ENCODE measurements around the gene NOTUM. TPM values are rescaled to one million over a fixed set of nuclear protein-coding genes. Genes with fewer than 3 reads are reported as not detected.
"Not testable (repeated sequence)": the region's sequence is repeated elsewhere in the genome, so short reads cannot be mapped to it uniquely, and the experiment has no call there.

The NOTUM gene
- total RNA-seq, 1 experiment from 2014 or later = 0.24 TPM

DNA sequence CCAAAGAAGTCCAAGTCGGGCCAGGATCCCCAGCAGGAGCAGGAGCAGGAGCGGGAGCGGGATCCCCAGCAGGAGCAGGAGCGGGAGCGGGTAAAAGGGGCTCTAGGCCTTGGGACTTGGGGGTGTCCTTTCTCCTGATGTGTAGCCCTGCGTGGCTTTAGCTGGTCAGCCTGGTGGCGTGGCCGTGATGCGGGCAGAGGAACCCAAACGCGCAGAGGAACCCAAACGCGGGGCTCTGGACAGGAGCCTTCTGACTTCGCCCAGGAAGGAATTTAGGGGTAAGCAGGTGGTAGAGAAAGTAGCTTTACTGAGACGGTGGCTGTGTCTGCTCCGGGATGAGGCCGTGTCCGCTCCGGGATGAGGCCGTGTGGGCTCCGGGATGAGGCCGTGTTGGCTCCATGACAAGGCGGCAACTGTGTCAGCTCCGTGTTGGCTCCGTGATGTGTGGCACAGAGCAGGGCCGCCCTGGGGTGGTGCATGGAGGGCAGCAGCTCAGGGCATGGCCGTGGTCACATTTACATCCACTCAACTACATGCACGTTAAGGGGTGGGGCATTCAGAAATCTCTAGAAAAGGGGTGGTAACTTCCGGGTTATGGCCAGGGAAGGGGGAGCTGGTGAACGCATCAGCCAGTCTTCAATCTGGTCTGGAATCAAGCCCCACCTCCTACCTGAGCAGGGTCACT is 35.9 kb upstream of the NOTUM start:
- no peak for DNase-seq (ENCODE audit: low read depth)

DNA sequence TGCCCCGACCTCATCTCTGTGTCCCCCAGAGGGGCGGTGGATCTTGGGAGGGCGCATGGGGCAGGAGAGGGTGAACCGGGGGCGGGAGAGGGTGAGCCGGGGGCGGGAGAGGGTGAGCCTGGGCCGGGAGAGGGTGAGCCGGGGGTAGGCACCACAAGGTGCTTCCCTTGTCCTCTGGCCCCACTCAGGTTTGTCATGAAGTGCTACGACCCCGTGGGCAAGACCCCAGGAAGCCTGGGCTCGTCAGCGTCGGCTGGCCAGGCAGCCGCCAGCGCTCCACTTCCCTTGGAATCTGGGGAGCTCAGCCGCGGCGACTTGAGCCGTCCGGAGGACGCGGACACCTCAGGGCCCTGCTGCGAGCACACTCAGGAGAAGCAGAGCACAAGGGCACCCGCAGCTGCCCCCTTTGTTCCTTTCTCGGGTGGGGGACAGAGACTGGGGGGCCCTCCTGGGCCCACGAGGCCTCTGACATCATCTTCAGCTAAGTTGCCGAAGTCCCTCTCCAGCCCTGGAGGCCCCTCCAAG is 35.3 kb upstream of the NOTUM start:
- DNase-seq (ENCODE audit: low read depth) = no peak

DNA sequence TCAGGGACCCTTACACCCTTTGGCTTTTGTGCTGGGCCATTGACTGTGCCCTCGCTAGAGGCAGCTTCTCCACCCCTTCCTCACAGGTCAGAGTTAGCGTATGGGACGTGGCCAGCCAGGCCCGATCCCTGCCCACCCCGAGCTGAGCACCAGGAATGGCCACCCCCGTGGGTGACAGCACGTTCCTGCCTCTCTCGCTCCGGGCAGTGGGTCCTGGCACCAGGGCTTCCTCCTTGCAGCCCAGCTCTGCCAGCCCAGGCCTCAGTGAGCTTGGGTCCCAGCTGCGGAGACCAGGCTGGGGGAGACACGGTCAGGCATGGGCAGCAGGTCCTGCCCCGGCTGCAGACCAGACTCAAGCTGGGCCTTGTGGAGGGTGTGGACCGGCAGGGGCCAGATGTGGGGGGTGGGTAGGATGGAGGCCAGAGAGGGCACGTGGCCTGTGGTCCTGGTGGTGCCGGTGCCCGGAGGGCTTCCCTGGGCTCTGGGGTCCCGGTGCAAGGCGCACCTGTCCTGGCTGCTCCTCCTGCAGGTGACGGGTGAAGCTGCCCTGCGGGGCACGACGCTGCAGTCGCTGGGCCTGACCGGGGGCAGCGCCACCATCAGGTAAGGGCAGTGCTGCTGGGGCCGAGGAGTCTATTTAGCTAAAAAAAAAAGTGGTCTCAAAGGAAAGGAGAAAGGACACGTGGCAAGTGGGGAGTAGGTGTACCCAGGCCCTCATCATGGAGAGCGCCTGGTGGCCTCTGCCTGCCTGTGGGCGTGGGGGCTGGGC is 34.7 kb upstream of the NOTUM start:
- DNase-seq (ENCODE audit: low read depth) = no peak

DNA sequence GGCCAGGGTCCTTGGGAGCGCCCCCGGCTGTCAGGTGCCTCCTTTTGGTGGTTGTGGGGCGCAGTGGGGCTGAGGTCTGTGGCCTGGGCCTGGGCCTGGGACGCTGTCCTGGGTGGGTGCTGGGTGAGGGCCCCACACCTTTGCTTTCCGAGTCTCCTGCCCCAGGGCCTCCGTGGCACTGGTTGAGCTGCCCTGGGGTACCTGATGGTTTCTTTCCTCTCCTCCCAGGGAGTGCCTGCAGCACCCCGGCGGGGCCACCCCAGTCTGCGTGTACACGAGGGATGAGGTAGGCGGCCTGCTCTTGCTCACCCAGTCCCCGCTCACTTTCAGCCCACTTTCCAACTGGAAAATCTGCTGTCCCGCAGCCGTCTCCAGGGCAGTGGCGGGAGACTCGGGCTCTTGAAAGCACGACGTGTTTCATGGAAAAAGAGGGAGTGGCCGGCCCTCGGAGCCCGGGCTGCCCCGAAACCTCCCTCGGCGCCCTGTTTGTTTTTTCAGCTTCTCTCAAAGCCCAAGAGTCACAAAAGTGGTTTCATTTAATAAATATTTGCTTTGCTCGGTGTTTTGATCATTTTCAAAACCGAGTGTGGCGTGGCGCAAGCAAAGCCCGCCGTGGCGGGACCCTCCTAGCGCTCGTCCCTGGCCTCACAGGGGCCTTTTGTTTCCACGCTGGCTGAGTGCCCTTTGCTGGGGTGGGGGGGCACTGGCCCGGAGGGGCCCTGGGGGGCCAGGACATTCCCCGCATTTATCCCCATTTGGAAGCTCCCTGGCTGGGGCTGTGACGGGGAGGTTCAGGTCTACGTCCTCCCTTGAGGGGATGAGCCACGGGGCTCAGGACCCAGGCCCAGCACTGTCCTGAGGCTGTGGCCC is 33.8 kb upstream of the NOTUM start:
- DNase-seq (ENCODE audit: low read depth) = no peak

DNA sequence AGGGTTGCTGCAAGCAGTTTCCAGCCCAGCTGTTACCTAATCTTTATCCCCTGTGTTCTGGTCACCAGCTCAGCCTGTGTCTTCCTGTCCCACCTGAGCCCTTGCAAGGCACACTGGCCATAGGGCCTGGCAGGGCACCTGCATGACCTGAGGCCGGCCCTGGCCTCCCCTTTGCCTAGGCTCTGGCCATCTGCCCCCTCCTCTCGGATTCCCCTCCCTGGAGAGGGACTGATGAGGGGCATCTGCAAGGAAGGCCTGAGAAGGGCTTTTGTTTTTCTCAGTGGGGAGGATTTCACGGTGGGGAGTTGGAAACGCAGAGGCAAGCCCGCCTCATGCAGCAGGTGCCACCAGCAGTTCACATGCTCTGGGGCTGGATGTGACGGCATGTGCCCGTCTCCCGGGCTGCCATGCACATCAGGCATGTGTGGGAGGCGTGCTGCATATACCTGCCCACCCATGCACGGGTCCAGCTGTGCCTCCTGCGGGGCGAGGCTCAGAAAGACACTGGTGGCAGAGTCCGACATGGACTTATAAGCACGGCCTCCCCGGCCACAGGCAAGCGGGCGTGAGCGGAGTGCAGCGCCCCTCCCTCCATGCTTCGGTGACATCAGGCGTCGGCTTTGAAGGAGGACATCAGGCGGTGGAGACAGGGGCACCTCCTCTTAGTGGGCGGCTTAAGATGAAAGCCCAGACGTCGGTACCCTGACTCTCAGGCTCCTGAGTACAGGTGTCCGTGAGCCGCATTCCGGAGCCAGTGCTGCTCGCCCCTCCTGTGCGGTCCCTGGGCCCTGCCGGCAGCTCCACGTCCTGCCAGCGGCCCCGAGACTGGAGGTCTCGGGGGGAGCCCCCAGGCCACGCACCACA is 33.0 kb upstream of the NOTUM start:
- DNase-seq (ENCODE audit: low read depth) = no peak

DNA sequence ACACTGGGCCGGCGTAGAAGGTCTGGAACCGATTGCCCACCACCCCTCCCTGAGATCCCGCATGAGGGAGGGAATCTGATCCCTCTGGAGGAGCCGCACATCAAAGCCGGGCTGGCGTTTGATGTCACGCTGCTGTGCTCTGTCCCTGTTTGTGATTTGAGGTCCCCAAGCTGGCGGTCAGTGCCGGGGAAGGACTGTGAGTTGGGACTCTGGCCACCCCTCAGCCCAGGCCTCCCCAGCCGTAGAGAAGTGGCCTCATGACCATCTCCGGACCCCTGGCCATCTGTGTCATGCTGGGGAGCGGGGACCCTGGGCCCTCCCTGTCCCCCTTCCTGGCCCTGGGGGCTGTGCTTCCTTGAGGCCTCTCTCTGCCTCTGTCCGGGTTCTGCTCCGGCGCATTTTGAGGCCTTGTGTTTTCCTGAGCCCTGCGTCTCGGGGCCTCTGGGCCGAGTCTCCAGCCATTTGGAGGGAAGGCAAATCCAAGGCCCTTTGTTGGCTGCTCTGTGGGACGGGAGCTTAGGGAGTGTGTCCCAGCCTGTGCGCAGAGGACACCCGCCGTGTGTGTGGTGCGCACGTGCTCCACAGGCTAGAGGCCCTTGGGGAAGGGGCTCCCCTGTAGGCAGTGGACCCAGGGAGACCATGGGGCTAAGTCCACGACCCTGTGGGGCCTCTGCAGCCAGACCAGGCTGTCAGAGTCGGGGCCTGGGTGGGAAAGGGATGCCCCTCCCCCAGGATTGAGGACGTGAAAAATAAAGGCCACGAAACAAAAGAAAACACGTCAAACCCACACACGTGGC is 31.5 kb upstream of the NOTUM start:
- DNase-seq (ENCODE audit: low read depth) = no peak

DNA sequence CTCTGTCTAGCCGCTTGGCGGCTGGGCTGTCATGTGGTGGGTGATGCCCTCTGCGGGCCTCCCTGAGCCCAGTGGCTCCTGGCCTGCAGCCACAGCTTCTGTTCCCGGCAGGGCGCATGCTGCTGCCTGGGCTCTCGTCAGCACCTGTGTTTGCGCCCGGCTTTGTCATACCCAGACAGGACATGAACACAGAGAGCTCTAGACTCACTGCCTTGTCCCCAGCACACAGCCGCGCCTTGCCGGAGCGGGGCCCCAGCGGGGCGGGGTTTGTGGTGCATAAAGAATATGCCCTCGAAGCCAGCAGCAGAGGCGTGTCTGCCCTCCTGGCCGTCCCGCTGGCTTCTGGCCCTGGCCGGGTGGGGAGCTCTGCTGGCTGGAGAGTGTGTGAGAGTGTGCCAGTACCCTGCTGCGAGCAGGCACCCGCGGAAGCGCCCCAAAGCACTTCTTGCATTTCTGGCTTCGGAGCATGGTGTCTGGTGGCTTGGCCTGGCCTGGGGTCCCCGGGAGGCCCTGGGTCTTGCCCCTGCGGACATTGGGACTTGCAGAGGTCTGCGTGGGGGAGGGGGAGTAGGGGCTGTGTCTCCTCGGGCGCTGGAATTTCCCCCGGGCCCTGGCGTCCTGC is 30.8 kb upstream of the NOTUM start:
- DNase-seq (ENCODE audit: low read depth) = no peak

DNA sequence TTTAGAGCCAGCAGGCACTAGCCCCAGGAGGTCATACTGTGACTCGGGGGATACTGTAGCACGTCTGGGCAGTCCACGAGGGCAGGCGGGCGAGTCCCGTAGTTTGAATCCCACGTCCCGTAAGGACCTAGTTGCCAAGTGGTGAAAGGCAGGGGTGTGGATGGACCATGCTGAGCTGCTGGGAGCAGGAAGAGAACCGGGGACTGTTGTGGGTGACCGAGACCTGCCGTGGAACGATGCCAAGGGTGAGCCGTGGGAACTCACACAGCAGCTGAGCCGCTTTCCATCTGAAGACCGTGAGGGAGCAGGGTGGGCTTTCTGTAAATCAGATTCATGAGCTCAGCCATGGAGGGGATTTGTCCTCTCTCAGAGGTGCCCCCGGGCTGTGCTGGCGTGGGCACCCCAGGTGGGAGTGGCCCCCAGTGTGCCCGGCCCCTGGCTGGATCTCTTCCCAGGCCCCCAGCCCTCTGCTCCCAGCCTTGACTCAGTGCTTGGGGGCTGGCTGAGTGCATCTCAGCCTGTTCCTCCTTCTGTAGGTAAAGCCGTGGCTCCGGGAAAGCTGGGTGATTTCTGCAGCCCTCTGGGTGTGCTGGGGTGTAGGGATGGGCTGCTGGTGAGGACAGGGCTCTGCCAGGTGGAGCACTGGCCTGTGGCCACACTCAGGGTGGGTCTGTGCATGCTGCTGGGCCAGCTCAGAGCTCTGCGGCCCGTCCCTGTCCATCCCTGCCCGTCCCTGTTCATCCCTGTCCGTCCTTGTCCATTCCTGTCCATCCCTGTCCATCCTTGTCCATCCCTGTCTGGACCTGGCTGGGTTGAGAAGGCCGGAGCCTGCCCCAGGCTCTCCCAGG is 30.1 kb upstream of the NOTUM start:
- no peak for DNase-seq (ENCODE audit: low read depth)

DNA sequence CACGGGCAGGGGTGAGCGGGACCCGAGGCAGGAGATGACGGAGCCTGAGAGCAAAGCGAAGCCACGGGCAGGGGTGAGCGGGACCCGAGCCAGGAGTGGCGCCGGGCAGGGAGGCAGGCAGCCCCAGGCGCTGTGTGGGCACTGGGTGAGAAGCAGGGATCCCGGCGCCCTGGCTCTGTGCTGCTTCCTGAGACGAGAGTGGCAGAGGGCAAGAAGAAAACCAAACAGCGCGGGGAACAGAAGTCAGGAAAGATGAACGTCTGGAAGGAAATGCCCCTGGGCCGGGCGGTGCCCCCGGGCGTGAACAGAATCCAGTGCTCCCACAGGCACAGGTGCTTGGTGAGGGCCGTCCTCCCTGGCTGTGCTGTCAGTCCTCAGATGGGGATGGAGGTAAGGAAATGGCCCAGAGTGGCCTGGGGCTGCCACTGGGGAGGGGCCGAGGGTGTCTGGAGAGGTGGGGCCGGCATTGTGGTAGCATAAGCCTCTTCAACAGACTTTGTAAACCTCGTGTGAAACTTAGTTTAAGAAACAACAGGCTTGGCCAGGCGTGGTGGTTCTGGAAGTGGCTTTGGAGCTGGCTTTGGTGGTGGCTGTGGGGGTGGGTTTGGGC is 26.3 kb upstream of the NOTUM start:
- no peak for DNase-seq (ENCODE audit: low read depth)

DNA sequence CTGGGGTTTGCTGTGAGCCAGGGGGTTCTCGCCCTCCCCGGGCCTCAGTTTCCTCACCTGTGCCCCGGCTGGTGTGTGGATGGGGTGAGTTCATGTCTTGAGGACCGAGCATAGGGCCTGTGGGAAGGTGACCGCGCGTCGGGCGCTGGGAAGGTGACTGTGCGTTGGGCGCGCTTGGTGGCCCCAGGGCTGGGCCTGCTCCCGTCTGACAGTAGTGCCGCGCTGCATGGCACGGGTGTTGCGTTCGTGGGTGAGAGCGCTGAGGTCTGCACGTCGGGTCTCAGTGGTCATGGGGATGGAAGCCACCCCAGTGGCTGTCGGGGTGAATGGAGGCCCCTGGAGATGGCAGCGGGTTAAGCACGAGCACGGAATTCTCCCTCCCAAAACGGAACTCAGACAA is 25.6 kb upstream of the NOTUM start:
- DNase-seq (ENCODE audit: low read depth) = no peak

DNA sequence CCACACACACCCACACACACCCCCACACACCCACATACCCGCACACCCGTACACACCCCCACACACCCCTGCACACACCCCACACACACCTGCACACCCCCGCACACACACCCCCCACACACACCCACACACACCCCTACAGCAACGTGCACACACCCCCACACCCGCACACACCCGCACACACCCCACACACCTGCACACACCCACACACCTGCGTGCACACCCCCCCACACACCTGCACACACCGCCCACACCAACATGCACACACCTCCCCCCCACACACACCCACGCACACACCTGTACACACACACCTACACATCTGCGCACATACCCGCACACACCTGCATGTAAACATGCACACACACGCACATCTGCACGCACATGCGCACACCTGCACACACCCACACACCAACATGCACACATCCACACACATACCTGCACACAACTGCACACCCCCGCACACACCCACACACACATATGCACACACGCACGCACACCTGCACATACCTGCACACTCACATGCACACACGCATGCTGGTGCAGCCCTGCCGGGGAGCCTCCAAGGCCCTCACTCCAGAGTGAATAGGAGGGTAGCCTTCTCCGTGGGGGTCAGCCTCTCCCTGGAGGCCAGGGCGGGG is 23.9 kb upstream of the NOTUM start:
- DNase-seq (ENCODE audit: low read depth) = no peak

DNA sequence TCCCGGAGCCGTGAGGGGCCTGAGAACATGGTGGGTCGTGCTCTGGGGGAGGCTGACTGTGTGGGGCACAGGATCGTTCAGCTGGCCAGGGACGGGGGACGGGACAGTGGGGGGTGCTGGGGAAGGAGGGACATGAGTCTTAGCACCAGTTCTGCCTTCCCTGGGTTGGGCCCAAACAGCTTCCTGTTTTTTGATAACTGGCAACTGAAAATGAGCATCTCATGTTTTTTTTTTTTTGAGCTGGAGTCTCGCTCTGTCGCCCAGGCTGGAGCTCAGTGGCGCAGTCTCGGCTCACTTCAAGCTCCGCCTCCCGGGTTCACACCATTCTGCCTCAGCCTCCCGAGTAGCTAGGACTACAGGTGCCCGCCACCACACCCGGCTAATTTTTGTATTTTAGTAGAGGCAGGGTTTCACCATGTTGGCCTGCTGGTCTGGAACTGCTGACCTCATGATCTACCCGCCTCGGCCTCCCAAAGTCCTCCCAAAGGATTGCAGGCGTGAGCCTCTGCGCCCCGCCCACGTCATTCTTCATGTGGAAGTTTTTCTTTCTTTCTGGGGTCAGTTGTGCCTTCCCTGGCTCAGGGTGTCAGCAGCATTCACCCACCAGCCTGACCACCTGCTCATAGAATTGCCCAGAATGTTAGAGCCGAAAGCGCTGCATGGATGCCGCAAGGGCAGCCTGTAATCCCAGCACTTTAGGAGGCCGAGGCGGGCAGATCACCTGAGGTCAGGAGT is 22.8 kb upstream of the NOTUM start:
- DNase-seq (ENCODE audit: low read depth) = no peak

DNA sequence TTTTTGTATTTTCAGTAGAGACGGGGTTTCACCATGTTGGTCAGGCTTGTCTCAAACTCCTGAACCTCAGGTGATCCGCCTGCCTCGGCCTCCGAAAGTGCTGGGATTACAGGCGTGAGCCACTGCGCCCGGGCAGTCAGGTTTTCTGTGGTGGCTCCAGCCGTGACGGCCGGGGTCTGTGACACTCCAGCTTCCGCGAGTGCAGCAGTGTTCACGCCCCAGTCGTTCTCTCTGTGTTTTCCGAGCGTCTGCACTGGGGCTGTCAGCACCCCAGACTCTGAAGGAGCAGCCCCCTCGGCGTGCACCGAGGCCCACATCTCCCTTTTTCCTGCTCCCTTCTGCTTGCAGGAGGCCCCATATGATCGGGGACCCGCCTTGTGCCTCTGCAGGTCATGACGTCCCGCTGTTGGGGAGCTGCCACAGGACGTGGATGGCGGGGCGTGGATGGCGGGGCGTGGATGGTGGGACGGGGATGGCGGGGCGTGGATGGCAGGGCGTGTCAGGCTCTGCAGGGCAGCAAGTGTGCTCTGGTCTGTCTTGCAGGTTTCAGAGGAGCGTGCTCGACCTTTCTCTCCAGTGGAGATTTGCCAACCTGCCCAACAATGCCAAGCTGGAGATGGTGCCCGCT is 22.1 kb upstream of the NOTUM start:
- no peak for DNase-seq (ENCODE audit: low read depth)

DNA sequence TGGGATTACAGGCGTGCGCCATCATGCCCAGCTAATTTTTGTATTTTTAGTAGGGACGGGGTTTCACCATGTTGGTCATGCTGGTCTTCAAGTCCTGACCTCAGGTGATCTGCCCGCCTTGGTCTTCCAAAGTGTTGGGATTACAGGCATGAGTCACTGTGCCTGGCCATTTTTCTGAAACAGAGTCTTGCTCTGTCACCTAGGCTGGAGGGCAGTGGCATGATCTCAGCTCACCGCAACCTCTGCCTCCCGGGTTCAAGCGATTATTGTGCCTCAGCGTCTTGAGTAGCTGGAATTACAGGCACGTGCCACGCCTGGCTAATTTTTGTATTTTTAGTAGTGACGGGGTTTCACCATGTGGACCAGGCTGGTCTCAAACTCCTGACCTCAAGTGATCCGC is 20.5 kb upstream of the NOTUM start:
- not testable (repeated sequence) for DNase-seq (ENCODE audit: low read depth)

DNA sequence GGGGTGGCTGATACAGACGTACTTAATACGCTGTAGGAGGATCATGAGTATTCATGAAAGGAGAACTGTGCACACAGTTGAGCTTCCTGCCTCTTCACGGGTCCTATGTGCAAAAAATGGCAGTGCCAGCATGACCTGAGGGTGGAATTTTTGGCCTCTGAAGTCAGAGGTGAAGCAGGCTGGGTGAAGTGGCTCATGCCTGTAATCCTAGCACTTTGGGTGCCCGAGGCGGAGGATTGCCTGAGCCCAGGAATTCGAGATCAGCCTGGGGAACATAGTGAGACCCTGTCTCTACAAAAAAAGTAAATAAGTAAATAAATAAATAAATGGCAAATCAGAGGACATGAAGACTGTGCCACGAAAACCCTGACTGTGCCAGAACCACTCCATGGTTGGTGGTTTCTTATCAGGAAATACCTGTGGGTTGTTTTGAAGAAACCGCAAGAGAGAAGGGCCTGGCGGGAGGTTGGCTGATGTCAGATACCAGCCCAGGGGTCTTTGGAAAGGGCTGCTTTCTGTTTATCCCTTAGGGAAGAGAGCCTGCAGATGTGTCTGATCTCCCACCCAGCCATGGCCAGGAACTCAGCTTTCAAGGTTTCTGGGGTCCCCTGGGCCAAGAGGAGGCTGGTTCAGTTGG is 19.8 kb upstream of the NOTUM start:
- DNase-seq (ENCODE audit: low read depth) = peak; percentile 45

DNA sequence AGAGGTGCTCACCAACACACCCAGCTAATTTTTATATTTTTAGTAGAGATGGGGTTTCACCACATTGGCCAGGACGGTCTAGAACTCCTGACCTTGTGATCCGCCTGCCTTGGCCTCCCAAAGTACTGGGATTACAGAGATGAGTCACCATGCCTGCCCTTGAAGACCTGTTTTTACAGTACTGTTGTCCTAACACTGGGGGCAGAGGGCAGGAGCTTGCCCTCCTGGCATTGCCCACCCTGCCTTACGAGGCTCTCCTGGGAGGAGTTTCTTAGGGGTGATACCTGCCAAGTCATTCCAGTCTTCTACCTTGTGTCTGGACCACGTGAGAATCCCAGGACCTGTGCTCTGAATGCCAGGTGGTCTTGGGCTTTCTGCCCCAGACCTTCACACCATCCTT is 19.1 kb upstream of the NOTUM start:
- no peak for DNase-seq (ENCODE audit: low read depth)

Measured in RPMI7951 (cell line).